ENCODE measurements around the gene MDGA2.
"Not testable (repeated sequence)": the region's sequence is repeated elsewhere in the genome, so short reads cannot be mapped to it uniquely, and the experiment has no call there.

The MDGA2 gene

DNA sequence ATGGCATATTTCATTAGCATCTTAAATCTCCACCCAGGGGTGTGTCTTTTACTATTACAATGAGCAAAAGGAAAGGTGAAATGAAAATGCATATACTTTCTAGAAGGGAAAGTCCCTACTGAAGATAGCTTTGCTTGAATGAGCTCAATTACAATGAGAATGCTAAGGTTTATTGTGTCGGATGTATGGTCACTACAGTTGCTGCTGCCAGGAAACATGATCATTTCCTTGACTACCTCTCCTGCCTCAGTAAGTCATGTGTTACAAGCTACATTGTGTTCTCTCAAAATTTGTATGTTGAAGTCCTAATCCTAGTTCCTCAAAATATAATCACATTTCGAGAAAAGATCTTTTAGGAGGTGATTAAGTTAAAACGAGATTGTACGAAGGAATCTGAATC, 322.2 kb downstream of the MDGA2 start:
- in situ Hi-C loops (cut with HindIII; ENCODE audit: low sequenced_read_pairs), result no loop called here

DNA sequence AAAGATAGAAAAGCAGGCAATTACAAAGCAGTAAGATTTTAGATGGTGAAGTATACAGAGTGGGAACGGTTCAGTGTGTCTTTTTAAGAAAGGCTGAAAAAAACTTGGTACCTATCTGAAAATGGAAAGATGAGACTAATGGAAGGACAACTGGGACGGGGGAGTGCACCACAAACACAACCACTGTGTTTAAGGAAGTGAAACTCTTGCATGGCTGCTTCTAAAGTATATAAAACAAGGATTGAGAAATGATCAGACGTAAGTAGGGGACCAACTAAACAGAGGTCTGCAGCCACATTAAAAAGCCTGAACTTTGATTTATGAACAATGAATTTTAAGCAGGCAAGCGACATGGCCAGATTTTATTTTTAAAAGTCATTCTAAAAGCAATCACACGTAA, 328.6 kb downstream of the MDGA2 start:
- in situ Hi-C loops (cut with HindIII; ENCODE audit: low sequenced_read_pairs), result no loop called here

DNA sequence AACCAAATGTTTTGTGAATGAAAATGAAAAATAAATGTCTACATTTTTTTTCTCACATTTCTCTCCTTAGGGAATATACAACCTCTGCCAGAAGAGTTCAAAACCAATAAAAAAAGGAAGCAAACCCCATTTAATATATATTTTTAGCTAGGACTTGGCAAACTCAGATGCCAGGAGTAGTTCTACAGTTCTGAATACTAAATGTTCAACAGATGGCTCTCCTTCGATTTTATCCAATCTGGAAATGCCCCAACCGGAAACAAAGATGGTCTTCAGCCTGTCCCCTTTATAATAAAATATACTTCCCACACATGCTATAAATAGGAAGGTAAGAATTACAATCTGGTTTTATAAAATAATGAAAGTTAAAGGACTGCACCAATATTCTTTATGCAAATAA, 330.4 kb downstream of the MDGA2 start:
- in situ Hi-C loops (cut with HindIII; ENCODE audit: low sequenced_read_pairs), result no loop called here

DNA sequence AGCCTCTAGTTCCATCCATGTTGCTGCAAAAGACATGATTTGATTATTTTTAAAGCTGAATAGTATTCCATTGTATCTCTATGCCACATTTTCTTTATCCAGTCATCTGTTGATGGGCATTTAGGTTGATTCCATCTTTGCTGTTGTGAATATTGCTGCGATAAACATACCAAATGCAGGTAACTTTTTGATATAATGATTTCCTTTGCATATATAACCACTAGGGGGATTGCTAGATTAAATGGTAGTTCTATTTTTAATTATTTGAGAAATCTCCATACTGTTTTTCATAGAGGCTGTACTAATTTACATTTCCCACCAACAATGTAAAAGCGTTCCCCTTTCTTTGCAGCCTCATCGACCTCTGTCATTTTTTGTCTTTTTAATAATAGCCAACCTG, 342.5 kb downstream of the MDGA2 start:
- in situ Hi-C loops (cut with HindIII; ENCODE audit: low sequenced_read_pairs), result no loop called here

DNA sequence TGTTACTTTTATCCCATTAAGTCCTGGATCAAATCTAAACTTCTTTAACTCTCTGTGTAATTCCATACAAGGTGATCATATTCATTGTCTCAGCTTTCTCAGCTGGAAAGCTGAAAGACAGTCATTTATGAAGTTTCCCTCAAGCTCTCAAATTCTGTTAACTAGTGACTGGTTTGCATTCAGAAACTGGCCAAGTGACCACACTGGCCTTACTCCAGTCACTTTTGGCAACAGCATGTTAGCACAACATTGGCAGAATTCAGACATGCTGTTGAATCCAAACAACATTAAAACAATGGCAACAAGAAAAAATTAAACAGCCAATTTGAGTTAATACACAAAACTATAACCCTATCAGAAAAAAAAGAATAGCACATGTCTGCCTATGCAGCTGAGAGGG, 343.3 kb downstream of the MDGA2 start:
- in situ Hi-C loops (cut with HindIII; ENCODE audit: low sequenced_read_pairs), result no loop called here

DNA sequence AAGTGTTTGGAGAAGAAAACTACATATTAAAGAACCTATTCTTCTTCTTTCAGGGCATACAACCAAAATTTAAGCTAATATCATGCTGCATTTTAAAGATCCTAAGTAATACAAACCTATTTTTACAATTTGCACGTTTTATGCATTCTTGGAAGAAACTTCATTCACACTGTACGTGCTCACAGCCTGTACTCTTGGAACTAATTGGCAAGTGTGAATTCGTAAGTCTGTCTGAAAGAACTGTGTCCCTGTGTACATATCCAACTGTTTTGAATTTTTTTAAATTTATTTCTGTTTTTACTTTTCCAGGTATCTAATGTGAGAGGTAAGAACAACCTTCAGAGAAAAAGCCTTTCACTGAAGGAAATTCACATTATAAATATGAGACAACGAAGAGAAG, 347.0 kb downstream of the MDGA2 start:
- in situ Hi-C loops (cut with HindIII; ENCODE audit: low sequenced_read_pairs), result no loop called here

DNA sequence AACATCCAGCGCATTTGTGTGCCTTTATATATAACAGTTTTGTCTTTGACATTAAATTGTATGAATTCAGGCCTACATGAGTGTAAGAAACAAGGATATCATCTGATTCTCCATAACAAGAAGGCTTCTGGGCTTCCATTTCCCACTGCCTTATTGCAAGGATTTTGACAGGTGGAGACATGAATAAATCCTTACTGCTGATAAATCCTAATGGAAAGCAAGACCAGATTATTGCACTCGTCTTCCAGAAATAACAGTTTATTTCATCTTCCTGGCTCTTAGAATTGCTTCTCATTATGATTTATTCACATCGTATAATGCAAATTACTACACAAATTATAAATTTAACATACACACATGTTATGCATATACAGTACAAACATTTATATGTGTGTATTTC, 348.1 kb downstream of the MDGA2 start:
- in situ Hi-C loops (cut with HindIII; ENCODE audit: low sequenced_read_pairs), result no loop called here

DNA sequence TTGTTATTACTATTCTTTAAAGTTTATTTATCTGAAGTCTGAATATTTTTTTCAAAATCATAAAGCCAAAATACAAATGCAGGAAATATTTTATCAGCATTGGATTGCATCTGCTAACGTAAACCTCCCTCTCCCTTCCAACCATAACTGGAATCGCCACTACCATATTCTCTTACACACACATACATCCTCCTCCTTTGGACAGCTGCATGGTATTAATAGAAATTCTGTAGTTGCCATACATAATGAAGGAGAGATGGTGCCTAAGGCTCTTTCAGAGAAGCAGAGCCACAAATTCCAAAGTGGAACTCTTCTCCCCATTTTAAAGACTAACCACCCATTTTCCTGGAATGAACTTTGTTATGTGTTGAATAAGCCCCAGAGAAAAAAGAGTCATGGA, 352.7 kb downstream of the MDGA2 start:
- in situ Hi-C loops (cut with HindIII; ENCODE audit: low sequenced_read_pairs), result no loop called here

DNA sequence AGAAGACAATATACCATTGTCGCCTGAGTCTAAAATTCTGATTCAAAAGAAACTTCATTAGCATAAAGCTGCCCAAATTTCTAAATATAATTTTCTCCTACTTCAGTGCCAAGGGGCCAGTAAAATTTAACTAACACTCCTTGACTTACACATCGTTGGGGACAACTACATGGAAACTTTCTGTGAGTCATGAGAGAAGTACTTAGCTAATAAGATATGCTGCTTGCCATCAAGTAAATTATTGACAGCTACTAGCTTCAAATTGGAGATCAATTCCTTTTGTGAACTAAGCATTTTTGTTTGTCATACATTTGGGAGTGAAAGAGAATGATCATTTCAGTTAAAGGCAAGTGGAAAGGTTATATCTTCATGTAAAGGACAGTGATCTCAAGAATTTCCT, 373.3 kb downstream of the MDGA2 start:
- in situ Hi-C loops (cut with HindIII; ENCODE audit: low sequenced_read_pairs), result no loop called here

DNA sequence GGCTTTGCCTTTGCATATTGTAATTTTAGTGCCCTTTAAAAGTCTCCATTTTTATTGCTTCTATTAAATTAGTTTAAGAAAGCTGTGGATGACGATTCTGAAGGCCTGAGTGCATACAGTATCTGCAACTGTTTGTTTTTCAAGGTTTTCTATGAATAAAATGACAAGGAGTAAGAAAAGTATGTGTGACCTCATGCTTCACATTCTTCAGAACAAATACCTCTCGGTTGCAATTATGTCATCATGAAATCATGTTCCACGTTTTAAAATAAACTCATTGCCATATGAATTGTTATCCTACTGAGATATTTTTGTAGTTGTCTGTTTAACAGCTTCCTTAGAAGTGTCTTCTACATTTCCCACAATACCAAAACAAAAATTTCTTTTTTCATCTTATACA, 374.6 kb downstream of the MDGA2 start:
- in situ Hi-C loops (cut with HindIII; ENCODE audit: low sequenced_read_pairs), result no loop called here

DNA sequence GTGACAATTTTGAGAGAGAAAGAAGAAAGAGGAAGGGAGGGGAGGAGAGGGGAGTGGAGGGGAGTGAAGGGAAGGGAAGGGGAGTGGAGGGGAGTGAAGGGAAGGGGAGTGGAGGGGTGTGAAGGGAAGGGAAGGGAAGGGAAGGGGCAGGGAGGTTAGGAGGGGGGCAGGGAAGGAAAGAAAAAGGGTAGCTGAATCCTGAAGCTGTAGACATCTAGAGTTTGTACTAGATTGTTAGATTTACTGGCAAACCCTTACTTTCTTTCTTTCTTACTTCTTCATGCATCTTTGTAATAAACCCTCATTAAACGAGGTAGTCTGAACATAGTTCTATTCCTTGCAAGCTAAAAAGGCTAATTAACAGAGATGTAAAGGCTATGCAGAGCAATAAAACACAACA, 378.0 kb downstream of the MDGA2 start:
- in situ Hi-C loops (cut with HindIII; ENCODE audit: low sequenced_read_pairs), result no loop called here

DNA sequence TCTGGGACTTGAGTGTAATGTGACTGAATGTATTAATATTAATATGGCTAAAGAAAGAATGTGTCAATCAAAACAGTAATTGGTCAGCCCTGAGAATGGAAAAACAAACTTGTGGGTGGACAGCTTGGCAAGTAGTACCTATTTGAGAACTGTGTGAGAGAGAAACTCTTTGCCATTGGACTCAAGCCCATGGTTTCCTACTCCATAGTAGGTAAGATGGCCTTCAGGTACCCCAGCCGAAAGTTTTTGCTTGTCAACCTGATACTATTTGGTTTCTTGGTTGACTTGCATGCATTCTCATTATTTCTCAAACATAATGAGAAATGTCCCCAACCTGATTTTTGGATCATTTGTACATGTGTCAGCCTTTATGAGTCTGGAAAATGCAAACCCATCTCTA, 391.1 kb downstream of the MDGA2 start:
- in situ Hi-C loops (cut with HindIII; ENCODE audit: low sequenced_read_pairs), result no loop called here

DNA sequence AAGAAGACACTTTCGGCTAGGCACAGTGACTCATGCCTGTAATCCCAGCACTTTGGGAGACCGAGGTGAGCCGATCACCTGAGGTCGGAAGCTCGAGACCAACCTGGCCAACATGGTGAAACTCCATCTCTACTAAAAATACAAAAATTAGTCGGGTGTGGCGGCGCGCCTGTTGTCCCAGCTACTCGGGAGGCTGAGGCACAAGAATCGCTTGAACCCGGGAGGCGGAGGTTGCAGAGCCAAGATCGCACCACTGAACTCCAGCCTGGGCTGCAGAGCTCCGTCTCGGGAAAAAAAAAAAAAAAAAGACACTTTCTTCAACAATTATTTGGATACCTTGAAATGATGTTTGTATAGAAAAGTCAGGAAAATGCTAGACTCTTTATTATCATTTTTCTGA, 393.6 kb downstream of the MDGA2 start:
- in situ Hi-C loops (cut with HindIII; ENCODE audit: low sequenced_read_pairs), result not testable (repeated sequence)

DNA sequence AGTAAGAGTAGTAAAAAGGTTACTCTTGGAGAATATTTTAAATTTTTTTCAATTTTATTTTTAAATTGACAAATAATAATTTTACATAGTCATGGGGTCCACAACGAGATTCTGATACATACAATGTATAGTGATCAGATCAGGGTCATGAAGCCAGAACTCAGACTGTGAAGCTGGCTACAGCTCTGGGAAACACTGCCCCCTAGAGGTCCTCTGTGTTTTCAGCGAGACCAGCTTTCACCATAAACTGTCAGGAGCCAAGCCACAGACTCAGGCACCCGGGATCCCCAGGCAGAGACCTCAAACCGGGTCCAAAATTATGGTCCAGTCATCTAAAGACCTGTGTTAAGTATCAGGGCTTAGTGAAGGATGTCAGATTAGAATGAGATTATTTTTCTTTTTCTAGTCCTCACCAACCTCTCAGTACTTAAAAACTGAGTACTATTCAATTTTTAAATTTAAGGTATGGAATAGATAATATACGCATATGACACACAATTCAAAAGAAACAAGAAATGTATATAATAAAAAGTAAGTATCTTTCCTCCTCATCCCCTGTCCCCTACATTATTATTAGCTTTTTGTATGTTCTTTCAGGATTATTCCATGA, 397.1 kb downstream of the MDGA2 start:
- in situ Hi-C loops (cut with HindIII; ENCODE audit: low sequenced_read_pairs), result no loop called here

DNA sequence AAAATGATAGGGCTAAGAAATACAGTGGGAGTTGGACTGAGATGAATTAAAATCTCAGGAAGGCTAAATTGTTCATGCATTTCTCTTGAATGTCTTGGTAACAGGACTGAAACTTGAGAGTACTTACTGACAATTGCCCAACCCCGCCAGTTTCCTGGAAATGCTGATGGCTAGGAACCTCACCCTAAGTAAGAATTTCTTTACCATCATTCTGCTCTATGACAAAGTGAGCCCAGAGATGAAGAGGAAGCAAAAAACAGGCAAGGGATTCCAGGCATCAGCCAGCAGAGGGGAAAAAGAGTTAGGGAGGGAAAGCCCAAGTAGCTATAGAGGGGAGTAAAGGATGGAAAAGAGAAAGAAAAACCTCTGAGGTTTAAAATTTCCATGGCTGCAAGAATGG, 397.7 kb downstream of the MDGA2 start:
- in situ Hi-C loops (cut with HindIII; ENCODE audit: low sequenced_read_pairs), result no loop called here

DNA sequence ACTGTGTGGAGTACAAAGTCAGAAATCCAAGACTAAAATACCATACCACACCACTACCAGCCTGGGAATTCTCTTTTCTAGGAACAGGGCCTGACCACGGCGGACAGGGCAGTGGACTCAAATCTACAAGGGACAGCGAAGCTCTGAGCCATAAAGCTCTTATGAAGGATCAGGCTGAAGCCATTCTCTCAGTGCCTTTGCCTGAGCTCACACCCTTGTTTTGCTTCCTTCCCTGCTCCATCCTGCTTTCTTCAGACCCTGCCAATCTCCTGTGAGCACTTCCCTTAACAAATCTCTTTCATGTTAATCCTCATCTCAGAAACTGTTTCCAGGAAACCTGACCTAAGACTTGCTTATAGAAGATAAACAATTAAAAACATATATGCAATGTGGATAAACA, 398.5 kb downstream of the MDGA2 start:
- in situ Hi-C loops (cut with HindIII; ENCODE audit: low sequenced_read_pairs), result no loop called here

DNA sequence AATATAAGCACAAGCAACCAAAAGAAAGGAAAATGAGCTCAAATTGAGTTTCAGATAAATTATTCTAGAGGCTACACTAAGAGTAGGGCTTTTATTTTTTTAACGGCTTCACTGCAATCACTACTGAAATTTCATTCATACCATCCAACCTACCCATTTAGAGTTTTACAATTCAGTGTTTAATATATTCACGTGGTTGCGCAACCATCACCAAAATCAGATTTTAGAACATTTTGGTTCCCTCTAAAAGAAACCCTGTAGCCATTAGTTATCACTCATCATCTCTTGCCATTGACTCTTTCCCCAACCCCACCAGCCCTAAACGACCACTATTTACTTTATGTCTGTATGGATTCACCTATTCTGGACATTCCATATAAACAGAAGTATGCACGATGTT, 401.5 kb downstream of the MDGA2 start:
- in situ Hi-C loops (cut with HindIII; ENCODE audit: low sequenced_read_pairs), result no loop called here

DNA sequence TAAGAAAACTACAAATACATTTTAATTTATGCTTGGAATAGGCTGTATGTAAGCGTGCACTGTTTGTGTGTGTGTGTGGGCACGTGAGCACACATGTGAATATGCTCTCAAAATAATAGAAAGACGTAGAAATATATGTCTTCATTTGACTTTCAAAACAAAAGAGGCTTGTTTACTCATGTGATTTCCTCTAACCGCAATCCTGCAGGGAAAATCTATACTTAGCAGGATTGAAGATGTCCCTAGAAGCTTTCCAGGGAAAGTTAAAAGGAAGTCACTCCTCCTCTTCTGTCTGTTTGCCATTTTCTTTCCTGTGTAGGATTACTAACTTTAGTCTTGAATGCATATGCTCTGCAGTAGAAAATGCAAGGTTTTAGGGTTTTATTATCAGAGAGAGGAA, 404.7 kb downstream of the MDGA2 start:
- in situ Hi-C loops (cut with HindIII; ENCODE audit: low sequenced_read_pairs), result no loop called here

DNA sequence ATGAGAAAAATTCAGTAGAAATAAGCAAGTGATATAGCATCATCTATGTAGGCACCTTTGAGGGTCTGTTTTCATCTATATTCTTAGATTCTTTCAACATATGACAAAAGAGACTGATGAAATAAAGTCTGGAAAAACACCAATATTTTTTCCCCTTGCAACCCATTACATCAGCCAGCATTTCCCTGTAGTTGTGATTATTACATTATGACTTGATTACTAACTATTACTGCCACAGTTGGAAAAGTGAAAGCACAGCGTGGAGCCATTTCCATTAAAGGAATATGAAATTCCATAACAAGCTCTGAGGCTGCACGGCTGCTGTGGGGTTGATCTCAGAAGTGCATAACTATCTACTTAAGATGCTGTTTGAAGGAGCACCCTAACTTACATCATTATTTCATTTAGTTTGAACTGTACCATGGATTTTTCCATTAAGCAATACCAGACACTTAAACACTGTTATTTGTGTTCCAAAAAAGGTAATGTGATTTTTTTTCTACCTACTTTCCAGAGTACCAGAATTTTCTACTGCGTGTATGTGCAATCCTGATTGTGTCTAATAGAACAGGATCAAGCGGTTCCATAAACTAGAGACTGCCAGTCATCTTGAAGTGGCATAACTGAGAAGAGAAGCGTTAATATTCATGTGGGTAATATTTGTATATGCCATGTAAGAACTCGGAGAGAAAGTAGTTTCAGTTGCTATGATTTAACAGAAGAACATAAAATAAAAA, 405.5 kb downstream of the MDGA2 start:
- in situ Hi-C loops (cut with HindIII; ENCODE audit: low sequenced_read_pairs), result no loop called here

DNA sequence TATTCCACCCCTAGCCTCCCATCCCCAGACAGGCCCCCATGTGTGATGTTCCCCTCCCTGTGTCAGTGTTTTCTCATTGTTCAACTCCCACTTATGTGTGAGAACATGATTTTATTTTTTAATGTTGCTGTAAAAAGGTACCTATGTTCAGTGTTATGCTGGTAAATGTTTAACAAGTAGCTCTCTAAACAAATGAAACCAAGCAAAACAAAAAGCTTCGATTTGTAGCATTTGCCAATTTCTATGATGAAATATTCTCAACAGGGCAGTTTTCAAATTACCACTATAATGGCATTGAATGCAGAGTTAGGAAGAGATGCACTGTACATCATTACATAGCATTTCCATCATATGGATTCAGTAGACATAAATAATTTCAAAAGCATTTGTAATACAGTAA, 410.6 kb downstream of the MDGA2 start:
- in situ Hi-C loops (cut with HindIII; ENCODE audit: low sequenced_read_pairs), result no loop called here

DNA sequence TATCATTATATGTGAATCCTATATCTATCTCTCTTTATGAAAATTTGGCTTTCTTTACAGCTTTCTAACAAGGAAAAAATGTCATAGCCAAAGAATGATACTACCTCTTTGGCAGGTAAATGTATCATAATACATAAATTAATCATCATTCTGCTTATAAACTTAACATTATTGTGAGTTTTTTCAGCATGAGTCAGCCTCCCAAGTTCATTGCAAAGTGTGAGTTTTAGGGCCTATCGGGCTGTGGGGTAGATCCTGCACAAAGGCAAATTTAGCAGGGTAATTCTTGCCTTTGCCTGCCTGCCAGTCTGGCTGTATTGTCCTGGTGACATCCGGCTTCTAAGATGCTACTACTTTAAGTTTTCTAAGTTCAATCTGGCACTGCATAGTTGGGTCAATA, 412.6 kb downstream of the MDGA2 start:
- in situ Hi-C loops (cut with HindIII; ENCODE audit: low sequenced_read_pairs), result no loop called here

DNA sequence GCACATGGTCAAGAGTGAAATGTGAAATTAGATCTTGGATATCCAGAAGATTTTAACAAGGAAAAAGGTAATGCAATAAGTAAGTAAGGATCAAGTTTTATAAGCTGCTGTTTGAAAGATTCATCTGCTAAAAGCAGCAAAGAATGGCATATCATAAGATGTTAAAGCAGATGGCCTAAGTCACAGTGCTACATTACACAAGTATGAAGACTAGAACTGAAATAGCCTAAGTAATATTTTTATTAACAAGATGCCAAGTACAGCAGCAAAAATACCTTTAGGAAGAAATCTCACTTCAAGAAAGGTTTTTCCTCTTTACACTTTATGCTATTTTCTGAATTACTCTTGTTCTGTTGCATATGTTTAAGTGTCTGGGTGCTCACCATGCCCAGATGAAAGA, 414.1 kb downstream of the MDGA2 start:
- in situ Hi-C loops (cut with HindIII; ENCODE audit: low sequenced_read_pairs), result no loop called here

DNA sequence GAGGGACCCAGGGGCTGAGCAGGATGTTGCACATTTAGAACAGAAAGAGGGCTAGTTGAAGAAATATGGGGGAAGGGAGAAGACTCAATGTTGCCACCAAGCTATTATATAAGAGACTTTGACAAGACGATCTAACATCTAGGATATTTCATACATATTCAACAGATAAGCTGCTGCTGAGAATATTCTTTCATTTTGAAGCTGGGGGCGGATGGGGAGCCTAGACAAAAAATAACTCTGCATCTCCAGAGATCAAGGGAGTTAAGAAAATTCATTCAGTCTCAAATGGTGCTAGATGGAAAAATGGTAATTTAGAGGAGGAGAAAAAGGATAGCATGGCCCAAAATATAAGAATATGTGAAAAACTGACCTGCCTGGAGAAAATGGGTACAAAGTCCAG, 415.6 kb downstream of the MDGA2 start:
- in situ Hi-C loops (cut with HindIII; ENCODE audit: low sequenced_read_pairs), result no loop called here
